Activated CD4-positive, alpha-beta T cell treated with anti-CD3 and anti-CD28 coated beads, Interleukin-2, Interleukin-6, amounts not matched to agents 100 ng/mL and 50 ng/mL, durations not matched to agents 16 hours and 8 hours (primary cell): ENCODE results near the gene NCLN.
"Not testable (repeated sequence)": the region's sequence is repeated elsewhere in the genome, so short reads cannot be mapped to it uniquely, and the experiment has no call there.

Experiments used
- DNase-seq: peaks from one replicate; pipeline ENCODE4 v3.0.0-alpha.2; 2020

Gene NCLN, protein sequence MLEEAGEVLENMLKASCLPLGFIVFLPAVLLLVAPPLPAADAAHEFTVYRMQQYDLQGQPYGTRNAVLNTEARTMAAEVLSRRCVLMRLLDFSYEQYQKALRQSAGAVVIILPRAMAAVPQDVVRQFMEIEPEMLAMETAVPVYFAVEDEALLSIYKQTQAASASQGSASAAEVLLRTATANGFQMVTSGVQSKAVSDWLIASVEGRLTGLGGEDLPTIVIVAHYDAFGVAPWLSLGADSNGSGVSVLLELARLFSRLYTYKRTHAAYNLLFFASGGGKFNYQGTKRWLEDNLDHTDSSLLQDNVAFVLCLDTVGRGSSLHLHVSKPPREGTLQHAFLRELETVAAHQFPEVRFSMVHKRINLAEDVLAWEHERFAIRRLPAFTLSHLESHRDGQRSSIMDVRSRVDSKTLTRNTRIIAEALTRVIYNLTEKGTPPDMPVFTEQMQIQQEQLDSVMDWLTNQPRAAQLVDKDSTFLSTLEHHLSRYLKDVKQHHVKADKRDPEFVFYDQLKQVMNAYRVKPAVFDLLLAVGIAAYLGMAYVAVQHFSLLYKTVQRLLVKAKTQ

DNA sequence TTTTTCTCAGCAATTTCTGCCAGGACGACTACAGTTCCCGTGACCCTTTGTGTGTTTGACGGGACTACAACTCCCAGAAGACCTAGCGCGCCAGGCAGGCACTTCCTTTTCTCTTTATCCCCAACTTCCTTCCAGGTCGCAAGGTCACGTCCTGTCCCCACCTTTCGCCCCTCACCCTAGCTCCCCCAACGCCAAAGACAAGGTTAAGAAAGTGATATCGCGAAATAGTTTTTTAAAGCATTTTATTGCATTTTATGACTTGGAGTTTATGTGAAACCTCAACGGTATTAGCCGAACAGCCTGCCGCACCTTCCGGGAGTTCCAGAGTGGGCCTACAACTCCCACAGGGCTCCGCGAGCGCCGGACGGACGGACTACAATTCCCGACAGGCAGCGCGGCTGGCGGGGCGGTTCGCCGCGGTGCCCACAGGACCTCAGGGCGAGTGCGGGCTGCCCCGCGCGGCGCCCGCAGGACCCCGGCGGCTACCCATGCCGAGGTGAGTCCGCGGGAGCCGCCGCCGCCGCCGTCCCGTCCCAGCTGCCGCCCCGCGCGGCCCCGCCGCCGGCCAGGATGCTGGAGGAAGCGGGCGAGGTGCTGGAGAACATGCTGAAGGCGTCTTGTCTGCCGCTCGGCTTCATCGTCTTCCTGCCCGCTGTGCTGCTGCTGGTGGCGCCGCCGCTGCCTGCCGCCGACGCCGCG is at the start of gene NCLN:
NCLN (plus strand) TSS at position 470 of the 699 bp plus-strand sequence; CDS start at position 571, 101 bp downstream.
- peak; percentile 97 for DNase-seq

DNA sequence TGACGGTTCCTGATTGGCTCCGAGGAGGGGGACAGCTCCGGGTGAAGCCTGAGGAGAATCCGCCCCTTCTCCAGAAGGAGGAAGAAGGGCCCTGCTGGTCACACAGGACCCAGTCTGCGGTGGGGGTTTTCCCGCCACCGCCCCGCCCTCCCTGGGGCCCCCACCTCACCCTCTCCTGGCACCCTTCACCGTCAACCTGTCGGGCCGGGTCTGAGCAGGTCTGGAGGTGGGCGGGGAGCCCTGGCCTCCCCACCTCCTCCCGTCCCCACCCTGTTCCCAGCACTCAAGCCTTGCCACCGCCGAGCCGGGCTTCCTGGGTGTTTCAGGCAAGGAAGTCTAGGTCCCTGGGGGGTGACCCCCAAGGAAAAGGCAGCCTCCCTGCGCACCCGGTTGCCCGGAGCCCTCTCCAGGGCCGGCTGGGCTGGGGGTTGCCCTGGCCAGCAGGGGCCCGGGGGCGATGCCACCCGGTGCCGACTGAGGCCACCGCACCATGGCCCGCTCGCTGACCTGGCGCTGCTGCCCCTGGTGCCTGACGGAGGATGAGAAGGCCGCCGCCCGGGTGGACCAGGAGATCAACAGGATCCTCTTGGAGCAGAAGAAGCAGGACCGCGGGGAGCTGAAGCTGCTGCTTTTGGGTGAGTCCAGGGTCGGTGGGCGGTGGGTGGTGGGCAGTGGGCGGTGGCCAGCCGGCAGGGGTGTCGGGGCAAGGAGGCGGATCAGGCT is 49.6 kb upstream of the NCLN start, which contains the start of gene GNA15:
GNA15 (plus strand) TSS at position 73 of the 723 bp plus-strand sequence; CDS start at position 491, 418 bp downstream.
- DNase-seq = peak; percentile 84

DNA sequence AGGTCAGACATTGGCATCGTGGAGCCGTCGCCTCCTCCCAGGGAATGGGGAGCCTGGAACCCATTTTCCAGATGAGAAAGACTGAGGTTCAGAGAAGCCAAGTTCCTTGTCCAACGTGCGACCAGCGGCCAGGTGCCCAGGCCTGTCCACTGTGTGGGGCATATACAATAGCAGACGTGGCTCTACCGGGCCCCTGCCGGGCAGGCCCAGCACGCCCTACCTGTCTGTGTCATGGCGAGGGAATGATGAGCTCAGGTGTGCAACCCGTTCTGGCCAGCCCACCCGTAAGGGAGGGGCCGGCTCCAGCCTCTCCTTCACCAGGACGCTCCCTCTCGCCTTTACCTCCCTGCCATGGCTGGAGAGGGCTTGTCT is 49.1 kb upstream of the NCLN start:
- no peak for DNase-seq

DNA sequence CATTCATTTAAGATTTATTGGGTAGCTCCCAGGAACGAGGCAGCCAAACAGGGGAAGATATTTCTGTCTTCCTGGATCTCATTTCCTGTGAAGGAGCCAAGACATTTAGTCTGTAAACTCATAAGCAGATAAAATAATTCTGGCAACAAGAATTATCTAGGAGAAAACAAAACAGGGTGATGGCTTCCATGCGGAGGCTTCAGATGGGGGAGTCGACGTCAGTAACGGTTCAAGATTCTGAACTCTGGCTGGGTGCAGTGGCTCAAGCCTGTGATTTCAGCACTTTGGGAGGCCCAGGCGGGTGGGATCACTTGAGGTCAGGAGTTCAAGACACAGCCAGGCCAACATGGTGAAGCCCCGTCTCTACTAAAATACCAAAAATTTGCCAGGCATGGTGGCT is 48.6 kb upstream of the NCLN start:
- no peak for DNase-seq

DNA sequence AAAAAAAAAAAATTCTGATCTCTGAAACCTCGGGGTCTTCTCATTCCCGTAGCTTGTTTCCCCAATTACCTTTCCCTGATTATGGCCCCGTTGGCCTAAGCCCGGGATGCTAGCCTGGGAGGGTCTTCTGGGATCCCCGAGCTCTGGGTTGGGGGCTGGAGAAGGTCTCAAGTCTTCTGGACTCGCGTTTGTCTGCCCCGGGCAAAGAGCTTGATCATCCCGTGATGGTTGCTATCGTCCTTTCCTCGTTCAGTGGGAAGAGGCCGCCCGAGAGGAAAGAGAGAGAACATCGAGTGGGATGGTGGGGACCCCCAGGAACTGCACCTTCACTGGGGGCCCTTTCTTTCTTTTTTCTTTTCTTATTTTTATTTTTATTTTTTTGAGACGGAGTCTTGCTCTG is 47.5 kb upstream of the NCLN start:
- no peak for DNase-seq

DNA sequence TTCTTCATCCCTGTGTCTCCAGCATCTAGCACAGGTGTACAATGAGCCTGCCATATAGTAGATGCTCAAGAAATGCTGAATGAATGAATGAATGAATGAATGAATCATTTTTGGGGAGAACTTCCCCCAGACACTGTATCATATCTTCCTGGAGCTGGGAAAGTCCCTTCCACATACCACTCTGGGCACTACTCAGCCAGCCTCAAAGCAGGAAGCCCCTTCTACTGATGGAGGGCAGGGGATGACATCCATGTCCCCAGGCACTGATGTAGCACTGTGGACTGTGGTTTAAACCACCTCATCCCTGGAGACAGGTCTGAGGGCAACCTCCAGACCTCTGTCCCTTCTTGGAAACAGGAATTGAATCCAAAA is 45.1 kb upstream of the NCLN start:
- DNase-seq = peak; percentile 39

DNA sequence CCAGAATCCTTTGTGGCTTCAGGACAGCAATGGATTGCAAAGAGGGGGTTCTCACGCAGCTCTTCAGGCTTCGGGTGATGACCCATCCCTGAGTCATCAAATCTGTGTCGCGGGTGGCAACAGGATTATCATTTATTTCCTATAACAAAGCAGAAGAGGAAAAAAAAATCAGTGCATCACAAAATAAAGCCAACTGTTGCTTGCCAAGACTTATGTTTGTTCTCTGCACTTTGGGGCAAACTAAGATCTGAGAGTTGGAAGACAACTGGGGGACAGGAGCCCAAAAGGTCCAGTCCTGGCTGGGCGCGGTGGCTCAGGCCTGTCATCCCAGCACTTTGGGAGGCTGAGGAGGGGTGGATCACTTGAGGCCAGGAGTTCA is 43.4 kb upstream of the NCLN start:
- peak; percentile 48 for DNase-seq

DNA sequence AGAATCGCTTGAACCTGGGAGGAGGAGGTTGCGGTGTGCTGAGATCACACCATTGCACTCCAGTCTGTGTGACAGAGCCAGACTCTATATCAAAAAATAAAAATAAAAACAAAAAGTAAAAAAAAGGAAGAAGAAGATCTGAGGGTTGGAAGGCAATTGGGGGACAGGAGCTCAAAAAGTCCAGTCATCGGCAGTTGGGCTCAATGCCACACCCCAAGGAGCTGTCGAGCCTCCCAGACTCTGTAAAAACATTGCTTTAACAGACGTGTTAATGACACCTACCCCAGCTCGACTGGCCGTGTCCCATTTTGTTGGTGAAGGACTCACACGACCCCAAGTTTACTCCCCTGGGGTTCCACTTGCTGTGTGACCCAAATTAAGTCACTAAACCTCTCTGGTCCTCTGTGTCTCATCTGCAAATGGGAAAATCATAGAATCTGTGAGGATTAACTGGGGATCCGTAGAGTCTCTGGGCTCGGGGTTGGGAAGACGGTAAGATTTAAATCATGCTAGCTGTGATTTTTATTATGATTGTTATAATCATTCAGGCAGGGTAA is 42.9 kb upstream of the NCLN start:
- no peak for DNase-seq

DNA sequence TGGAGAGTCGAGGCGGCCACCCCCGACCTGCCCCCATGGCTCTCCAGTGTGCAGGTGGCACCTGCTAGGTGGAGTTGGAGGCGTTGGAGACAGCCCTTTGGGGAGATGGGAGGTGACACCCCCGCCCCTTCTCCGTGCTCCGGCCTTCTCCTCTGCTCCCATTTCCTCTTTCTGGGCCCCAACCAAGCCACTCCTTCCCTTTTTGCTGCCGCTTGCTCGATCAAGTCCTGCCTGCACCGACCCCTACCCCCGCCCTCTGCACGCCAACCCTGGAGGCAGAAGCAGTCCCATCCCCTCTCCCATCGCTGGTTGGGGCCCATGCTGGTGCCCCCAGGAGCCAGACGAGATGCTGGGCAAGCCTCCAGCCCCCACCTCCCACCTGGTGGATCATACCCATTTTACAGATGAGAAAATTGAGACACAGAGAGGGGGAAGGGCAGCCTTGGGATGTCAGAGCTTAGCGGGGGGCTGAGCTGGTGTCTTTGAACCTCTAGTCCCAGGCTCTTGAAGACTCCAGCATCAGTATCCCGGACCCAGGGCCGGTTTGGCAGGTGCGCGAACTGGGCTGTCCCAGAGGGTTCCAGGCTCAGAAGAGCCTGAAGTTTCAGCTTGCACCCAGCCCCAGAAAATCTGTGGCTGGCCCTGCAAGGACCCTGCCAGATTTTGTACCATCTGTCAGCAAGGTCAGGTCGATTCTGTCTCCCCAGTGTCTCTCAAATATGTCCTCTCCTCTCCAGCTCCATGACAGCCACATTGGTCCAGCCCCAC is 39.6 kb upstream of the NCLN start:
- DNase-seq = no peak

DNA sequence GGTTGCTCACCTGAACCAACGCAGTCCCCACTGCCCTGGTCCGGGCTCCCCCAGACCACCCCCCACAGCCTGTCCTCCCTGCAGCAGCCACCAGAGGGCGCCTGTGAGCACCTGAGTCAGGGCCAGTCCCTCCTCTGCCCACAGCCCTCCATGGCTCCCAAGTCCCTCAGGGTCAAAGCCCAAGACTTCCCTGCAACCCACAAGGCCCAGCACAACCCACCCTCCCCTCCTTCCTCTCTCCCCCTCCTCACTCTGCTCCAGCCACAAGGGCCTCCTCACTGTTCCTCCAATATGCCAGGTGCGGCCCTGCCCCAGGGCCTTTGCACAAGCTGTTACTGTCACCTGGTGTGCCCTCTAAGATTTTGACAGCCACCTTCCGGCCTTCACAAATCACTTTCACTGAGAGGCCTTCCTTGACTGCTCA is 39.0 kb upstream of the NCLN start:
- peak; percentile 77 for DNase-seq

DNA sequence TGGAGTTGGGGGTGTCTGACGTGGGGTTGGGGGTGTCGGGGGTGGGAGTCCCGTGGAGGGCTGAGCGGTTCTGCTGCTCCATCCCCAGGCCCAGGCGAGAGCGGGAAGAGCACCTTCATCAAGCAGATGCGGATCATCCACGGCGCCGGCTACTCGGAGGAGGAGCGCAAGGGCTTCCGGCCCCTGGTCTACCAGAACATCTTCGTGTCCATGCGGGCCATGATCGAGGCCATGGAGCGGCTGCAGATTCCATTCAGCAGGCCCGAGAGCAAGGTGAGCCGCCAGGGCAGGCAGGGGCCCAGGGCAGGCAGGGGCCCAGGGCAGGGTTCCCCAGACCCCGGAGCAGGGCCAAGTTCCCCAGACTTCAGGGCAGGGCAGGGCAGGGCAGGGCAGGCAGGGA is 37.2 kb upstream of the NCLN start:
- no peak for DNase-seq

DNA sequence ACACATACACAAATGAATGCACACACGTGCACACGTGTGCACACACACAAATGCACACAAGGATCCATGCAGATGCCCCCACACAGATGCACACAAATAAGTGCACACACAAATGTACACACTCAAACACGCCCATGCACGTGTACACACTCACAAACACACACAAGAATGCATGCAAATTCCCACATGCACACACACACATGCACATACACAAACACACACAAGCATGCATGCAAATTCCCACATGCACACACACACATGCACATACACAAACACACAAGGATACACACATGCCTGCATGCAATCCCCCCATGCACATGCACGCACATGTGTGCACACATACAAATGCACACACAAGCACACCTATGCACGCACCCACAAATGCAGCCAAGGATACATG is 36.6 kb upstream of the NCLN start:
- no peak for DNase-seq

DNA sequence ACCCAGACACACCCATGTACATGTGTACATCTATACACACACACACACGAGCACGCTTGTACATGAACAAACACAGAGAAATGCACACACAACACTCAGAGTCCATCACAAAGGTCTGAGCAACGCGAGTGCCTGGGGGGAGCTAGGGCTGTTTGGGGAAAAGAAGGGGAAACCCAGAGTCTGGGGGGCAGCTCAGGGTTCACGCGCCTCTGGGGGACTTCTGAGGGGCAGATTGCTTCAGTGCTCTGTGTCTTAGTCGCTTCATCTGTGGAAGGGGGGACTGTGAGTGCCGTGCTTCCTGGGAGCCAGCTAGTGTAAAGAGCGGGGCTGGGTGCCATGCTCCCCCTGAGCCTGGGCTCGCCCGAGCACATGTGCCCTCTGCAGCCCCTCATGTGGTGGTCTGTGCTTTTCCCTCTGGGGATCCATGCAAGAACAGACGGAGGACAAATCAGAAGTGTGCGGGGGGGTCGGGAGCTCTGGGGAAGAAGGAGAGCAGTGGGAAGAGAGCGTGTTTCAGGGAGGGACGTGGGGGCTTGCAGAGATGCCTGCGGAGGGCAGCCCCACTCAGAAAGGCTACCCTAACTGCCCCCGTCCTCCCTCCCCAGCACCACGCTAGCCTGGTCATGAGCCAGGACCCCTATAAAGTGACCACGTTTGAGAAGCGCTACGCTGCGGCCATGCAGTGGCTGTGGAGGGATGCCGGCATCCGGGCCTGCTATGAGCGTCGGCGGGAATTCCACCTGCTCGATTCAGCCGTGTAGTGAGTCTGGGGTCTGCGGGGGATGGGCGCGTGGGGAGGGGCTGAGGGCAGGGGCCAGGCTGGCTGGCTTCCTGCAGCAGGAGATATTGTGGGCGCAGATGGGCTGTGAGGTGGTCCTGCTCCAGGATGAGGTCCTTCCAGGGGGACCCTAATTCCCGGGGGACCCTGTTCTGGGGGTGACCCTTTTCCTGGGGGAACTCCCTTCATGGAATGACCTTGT is 35.9 kb upstream of the NCLN start:
- DNase-seq = no peak

DNA sequence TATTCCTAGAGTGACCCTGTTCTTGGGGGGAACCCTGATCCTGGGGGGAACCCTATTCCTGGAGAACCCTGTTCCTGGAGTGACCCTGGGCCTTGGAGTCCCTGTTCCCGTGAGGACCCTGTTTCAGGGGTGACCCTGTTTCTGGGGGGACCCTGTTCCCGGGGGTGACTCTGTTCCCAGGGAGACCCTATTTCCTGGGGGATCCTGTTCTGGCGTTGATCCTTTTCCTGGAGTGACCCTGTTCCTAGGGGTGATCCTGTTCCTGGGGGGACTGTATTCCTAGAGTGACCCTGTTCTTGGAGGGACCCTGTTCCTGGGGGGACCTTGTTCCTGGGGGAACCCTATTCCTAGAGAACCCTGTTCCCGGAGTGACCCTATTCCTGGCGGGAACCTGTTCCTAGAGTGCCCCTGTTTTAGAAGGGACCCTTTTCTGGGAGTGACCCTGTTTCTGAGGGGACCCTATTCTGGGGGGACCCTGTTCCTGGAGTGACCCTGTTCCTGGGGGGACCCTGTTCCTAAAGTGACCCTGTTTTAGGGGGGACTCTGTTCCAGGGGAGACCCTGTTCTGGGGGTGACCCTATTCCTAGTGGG is 34.9 kb upstream of the NCLN start:
- DNase-seq = no peak

DNA sequence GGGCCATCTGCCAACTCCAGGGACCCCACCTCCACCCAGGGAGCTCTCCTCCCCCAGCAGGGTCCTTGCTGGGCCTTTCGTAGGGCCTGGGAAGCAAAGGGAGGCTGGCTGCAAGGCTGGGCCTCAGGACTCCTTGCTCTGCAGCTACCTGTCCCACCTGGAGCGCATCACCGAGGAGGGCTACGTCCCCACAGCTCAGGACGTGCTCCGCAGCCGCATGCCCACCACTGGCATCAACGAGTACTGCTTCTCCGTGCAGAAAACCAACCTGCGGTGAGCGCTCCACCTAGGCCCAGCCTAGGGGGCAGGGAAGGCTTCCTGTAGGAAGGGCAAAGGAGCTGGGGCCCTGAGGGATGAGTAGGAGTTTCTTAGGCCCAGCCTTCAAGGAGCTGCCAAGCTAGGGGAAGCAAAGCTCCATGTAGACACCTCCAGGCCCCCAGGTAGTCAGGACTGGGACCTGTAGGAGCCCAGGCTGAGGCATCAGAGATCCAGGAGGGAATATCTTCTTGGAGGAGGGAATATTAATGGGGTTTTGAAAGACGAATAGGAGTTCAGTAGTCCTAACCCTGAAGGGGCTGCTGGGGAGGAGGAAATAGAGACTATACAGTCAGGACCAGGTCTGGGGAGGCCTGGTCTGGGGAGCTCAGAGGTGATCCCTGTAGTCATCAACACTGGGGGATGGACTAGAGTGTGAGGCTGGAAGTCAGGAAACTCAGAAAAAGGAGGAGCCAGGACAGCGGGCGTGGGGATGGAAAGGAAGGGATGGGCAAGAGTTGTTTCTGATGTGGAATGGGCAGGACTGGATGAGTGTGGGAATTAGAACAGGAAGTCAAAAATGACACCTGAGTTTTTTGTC is 33.9 kb upstream of the NCLN start:
- DNase-seq = no peak

DNA sequence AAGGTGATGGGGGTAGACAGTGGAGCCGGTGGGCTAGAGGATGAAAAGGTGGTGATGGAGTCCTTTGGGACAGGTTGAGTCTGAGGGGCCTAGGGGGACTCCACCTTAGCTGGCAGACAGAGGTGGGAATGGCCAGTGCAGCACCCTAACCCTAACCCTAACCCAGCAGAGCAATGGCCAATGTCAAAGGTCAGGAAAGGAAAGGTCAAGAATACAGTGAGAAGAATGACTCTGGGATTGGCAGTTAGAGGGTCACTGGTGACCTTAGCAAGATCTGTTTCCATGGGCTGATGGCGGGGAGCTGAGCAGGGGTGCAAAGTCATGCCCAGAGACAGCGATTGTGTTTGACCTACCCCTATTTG is 33.3 kb upstream of the NCLN start:
- DNase-seq = no peak

DNA sequence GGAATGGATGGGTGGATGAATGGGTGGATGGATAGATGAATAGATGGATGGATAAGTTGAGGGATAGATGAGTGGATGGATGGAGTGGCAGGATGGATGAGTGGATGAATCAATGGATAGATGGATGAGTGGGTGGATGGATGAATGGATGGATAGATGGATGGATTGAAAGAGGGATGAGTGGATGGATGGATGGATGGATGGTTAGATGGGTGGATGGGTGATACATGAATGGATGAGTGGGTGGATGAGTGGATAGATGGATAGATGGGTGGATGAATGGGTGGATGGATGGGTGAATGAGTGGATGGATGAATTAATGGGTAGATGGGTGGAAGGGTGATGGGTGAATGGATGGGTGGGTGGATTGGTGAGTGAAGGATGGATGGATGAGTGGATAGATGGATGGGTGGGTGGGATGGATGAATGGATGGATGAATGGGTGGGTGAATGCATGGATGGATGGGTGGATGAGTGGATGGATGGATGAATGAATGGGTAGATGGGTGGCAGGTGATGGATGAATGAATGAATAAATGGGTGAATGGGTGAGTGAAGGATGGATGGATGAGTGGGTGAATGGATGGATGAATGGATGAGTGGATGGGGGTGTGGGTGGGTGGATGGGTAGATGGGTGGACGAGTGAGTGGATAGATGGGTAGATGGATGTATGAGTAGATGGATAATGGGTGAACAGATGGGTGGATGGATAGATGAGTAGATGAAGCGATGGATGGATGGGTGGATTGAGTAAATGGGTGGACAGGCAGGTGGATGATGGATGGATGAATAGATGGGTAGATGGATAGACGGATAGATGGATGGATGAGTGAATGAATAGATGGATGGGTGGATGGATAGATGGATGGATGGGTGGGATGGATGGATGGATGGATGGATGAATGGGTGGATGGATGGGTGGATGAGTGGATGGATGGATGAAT is 32.2 kb upstream of the NCLN start:
- DNase-seq = no peak

DNA sequence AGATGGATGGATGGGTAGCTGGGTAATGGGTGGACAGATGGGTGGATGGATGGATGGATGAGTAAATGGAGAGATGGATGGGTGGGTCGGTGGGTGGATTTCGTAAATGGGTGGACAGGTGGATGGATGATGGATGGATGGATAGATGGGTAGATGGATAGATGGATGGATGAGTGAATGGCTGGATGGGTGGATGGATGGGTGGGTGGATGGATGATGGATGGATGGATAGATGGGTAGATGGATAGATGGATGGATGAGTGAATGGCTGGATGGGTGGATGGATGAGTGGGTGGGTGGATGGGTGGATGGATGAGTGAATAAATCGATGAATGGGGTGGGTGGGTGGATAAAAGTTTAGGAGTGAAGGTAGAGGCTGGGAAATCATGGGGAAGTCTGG is 31.3 kb upstream of the NCLN start:
- DNase-seq = not testable (repeated sequence)
